ENCODE data around the gene ACTN4. TPM values are rescaled to one million over a fixed set of nuclear protein-coding genes. Genes with fewer than 3 reads are reported as not detected.
A peak's percentile ranks its signal among the peaks of the same experiment; 100 is the strongest.

Gene ACTN4
- total RNA-seq, 2 experiments from 2014 or later: 236 to 252 TPM

- Mint-ChIP-seq H3K36me3 (peaks cover 32% of the 10 kb centered on the region), H3K4me3 (no peak overlapping the region), H3K27me3 (no peaks in the 10 kb centered on the region), H3K27ac (no peak overlapping the region), H3K4me1 (peaks cover 60% of the 10 kb centered on the region), H3K9me3 (no peaks in the 10 kb centered on the region)
- no peak for DNase-seq
- POLR2A ChIA-PET: interaction anchor here (1.9 kb wide), 1 partner anchor 11 kb away, joined by 5 read pairs; the partner anchor contains the start of gene ACTN4
- ATAC-seq (ENCODE audit: low read depth): no peak
Measured at GRCh38 chr19:38658462-38659306, 11.2 kb downstream of the ACTN4 start.

DNA sequence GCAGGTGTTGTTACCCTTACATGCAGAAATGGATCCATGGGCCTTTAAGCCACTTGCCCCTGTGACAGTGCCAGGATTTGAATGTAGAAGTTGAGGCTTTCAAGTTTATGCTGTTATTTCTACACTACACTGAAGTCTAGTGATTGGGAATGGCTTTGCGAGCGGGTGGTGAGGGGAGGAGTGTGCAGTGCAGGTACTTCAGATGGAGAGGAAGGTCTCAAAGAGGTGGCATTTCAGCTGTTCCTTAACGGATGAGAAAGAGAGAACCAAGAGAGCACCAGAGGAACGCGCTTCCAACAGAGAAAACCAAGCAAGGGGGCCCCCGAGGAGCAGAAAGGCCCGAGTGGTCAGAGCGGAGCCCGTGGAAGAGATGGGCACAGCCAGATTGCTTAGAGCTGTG lies 13.3 kb downstream of the ACTN4 start:
- Mint-ChIP-seq H3K36me3 (peaks cover 25% of the 10 kb centered on the region), H3K4me1 (peaks cover 59% of the 10 kb centered on the region), H3K9me3 (no peaks in the 10 kb centered on the region), H3K27me3 (no peaks in the 10 kb centered on the region), H3K4me3 (no peak overlapping the region), H3K27ac (no peak overlapping the region)
- POLR2A ChIA-PET: no interaction called here
- no peak for ATAC-seq (ENCODE audit: low read depth)
- DNase-seq: no peak

DNA sequence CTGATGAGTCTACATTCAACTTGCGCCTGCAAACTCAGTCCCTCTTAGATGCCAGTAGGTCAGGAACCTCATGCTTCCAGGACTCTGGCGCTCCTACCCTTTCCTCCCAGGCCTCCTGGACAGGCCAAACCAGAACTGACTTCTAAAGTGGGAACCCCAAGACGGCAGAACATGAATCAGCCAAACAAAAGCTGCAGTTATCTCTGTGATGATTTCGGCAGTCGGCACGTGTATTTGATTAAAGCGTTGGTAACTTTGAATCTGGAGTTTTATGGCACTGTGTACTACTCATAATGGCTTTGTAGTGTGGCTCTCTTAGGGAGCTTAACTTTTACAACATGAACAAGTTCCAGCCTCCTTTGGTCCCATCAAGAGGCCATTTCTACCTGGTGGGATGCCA lies 13.7 kb downstream of the ACTN4 start:
- DNase-seq (no peak), ATAC-seq (ENCODE audit: low read depth) (no peak)
- Mint-ChIP-seq H3K27ac (peak overlapping the region; percentile 22), H3K4me1 (peaks cover 59% of the 10 kb centered on the region), H3K27me3 (no peaks in the 10 kb centered on the region), H3K4me3 (no peak overlapping the region), H3K9me3 (no peaks in the 10 kb centered on the region), H3K36me3 (peaks cover 25% of the 10 kb centered on the region)
- POLR2A ChIA-PET: no interaction called here

- Mint-ChIP-seq H3K27me3 (no peaks in the 10 kb centered on the region), H3K9me3 (no peaks in the 10 kb centered on the region), H3K4me1 (peaks cover 60% of the 10 kb centered on the region), H3K4me3 (no peak overlapping the region), H3K36me3 (peaks cover 25% of the 10 kb centered on the region), H3K27ac (no peak overlapping the region)
- no peak for DNase-seq
- POLR2A ChIA-PET: interaction anchor here (0.6 to 1.0 kb wide), 4 partner anchors 15 to 236 kb away, joined by 3 to 4 read pairs (median 3); partner anchors contain the start of genes ACTN4 and RASGRP4
- ATAC-seq (ENCODE audit: low read depth): no peak
Measured at GRCh38 chr19:38661996-38662395, 14.5 kb downstream of the ACTN4 start.

GRCh38 chr19:38662537-38663155 lies 15.2 kb downstream of the ACTN4 start:
- H3K9me3 Mint-ChIP-seq: no peaks in the 10 kb centered on the region

GRCh38 chr19:38663156-38663651 lies 15.8 kb downstream of the ACTN4 start:
- ATAC-seq (ENCODE audit: low read depth) (no peak), DNase-seq (no peak)
- H3K36me3 Mint-ChIP-seq: peaks cover 24% of the 10 kb centered on the region
- H3K27ac Mint-ChIP-seq: no peak overlapping the region
- POLR2A ChIA-PET: interaction anchor here (1.6 kb wide), 1 partner anchor 14 kb away, joined by 5 read pairs; no protein-coding TSS in a partner anchor
- peaks cover 54% of the 10 kb centered on the region for H3K4me1 Mint-ChIP-seq
- H3K9me3 Mint-ChIP-seq: no peaks in the 10 kb centered on the region
- H3K27me3 Mint-ChIP-seq: no peaks in the 10 kb centered on the region
- H3K4me3 Mint-ChIP-seq: no peak overlapping the region

More at GRCh38 chr19:38662537-38663155, 15.2 kb downstream of the ACTN4 start:
- peaks cover 58% of the 10 kb centered on the region for H3K4me1 Mint-ChIP-seq
- ATAC-seq (ENCODE audit: low read depth) (no peak), DNase-seq (no peak)
- no peak overlapping the region for H3K4me3 Mint-ChIP-seq
- no peak overlapping the region for H3K27ac Mint-ChIP-seq
- POLR2A ChIA-PET: interaction anchor here (0.7 to 1.6 kb wide), 3 partner anchors 13 to 31 kb away, joined by 3 to 5 read pairs (median 4); partner anchors contain the start of gene ACTN4
- peaks cover 26% of the 10 kb centered on the region for H3K36me3 Mint-ChIP-seq
- no peaks in the 10 kb centered on the region for H3K27me3 Mint-ChIP-seq

DNA sequence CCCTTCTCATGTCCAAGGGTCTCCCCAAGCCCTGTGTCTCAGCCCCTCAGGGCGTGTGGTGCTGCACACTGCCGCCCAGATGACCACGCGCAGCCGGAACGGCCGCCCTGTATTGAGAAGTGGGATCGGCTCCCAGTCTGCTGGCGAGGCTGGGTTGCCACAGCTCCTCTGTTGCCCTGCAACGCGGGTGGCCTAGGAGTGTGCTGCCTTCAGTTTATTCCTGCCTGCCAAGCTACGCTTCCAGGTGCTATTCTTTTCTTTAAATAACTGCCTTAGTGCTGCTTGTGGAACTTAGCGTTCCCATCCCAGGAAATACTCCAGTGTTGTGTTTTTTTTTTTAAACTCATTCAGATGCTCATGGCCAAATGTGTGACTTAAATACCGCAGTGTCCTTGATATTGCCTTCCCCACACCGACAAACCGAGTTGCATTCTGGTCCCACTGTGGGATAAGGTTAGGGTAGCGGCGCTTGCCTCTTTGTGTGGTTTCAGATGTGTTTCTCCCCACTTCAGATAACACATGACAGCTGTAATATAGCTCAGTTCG lies 16.6 kb downstream of the ACTN4 start:
- DNase-seq: no peak
- ATAC-seq (ENCODE audit: low read depth): peak; percentile 54
- no peaks in the 10 kb centered on the region for H3K27me3 Mint-ChIP-seq
- peaks cover 56% of the 10 kb centered on the region for H3K4me1 Mint-ChIP-seq
- no peaks in the 10 kb centered on the region for H3K9me3 Mint-ChIP-seq
- peak overlapping the region; percentile 54 for H3K4me3 Mint-ChIP-seq
- peaks cover 22% of the 10 kb centered on the region for H3K36me3 Mint-ChIP-seq
- POLR2A ChIA-PET: interaction anchor here (0.6 to 1.6 kb wide), 5 partner anchors 14 to 187 kb away, joined by 3 to 5 read pairs (median 3); no protein-coding TSS in a partner anchor
- H3K27ac Mint-ChIP-seq: peak overlapping the region; percentile 64

GRCh38 chr19:38664503-38665211 lies 17.2 kb downstream of the ACTN4 start:
- no peaks in the 10 kb centered on the region for H3K27me3 Mint-ChIP-seq
- H3K4me3 Mint-ChIP-seq: peak overlapping the region; percentile 54
- DNase-seq (no peak), ATAC-seq (ENCODE audit: low read depth) (peak; percentile 6)
- H3K9me3 Mint-ChIP-seq: no peaks in the 10 kb centered on the region
- H3K27ac Mint-ChIP-seq: peak overlapping the region; percentile 64
- POLR2A ChIA-PET: interaction anchor here (0.6 to 1.4 kb wide), 5 partner anchors 16 to 186 kb away, joined by 3 to 5 read pairs (median 3); no protein-coding TSS in a partner anchor
- H3K36me3 Mint-ChIP-seq: peaks cover 24% of the 10 kb centered on the region
- H3K4me1 Mint-ChIP-seq: peaks cover 60% of the 10 kb centered on the region

GRCh38 chr19:38665219-38665931 lies 17.9 kb downstream of the ACTN4 start:
- Mint-ChIP-seq H3K4me3 (no peak overlapping the region), H3K27ac (peak overlapping the region; percentile 16), H3K36me3 (peaks cover 26% of the 10 kb centered on the region), H3K27me3 (no peaks in the 10 kb centered on the region), H3K4me1 (peaks cover 62% of the 10 kb centered on the region), H3K9me3 (no peaks in the 10 kb centered on the region)
- ATAC-seq (ENCODE audit: low read depth) (no peak), DNase-seq (no peak)
- POLR2A ChIA-PET: interaction anchor here (0.8 to 1.4 kb wide), 3 partner anchors 16 to 186 kb away, joined by 3 read pairs; no protein-coding TSS in a partner anchor

- no peaks in the 10 kb centered on the region for H3K27me3 Mint-ChIP-seq
- no peak for ATAC-seq (ENCODE audit: low read depth)
- peaks cover 25% of the 10 kb centered on the region for H3K36me3 Mint-ChIP-seq
- H3K9me3 Mint-ChIP-seq: no peaks in the 10 kb centered on the region
- peak overlapping the region; percentile 3 for H3K27ac Mint-ChIP-seq
- no peak for DNase-seq
- peaks cover 63% of the 10 kb centered on the region for H3K4me1 Mint-ChIP-seq
- no peak overlapping the region for H3K4me3 Mint-ChIP-seq
- POLR2A ChIA-PET: interaction anchor here (1.6 kb wide), 1 partner anchor 15 kb away, joined by 4 read pairs; no protein-coding TSS in a partner anchor
Measured at GRCh38 chr19:38665950-38666662, 18.7 kb downstream of the ACTN4 start.

- POLR2A ChIA-PET: interaction anchor here (0.5 to 2.7 kb wide), 3 partner anchors 11 to 33 kb away, joined by 4 to 6 read pairs (median 6); no protein-coding TSS in a partner anchor
- DNase-seq: no peak
Measured at GRCh38 chr19:38666663-38667511, 19.4 kb downstream of the ACTN4 start.

More at GRCh38 chr19:38666663-38667511, 19.4 kb downstream of the ACTN4 start:
- peaks cover 23% of the 10 kb centered on the region for H3K36me3 Mint-ChIP-seq
- no peaks in the 10 kb centered on the region for H3K27me3 Mint-ChIP-seq
- H3K4me3 Mint-ChIP-seq: peak overlapping the region; percentile 67
- H3K9me3 Mint-ChIP-seq: no peaks in the 10 kb centered on the region
- peak; percentile 84 for ATAC-seq (ENCODE audit: low read depth)
- H3K4me1 Mint-ChIP-seq: peaks cover 61% of the 10 kb centered on the region
- H3K27ac Mint-ChIP-seq: peak overlapping the region; percentile 90
